SIG-M5 treated with dmso at 0.1 percent for 504 hours (cell line): Measurements from ENCODE around the gene CAPN15.
A peak's percentile ranks its signal among the peaks of the same experiment; 100 is the strongest.

Experiments
- DNase-seq: peaks from one replicate; lab custom pipeline; 2025; ENCODE audit not compliant: unreplicated experiment; lab: John Stamatoyannopoulos, UW

The CAPN15 gene

GRCh38 chr16:524274-525040, 3.1 kb upstream of the CAPN15 start:
- DNase-seq: no peak

- DNase-seq: no peak
These were observed 2.4 kb upstream of the CAPN15 start for GRCh38 chr16:525123-525519.

GRCh38 chr16:525520-526180, 1.9 kb upstream of the CAPN15 start:
- peak; percentile 60 for DNase-seq

- no peak for DNase-seq
These were observed 1.1 kb upstream of the CAPN15 start for GRCh38 chr16:526181-527014.

- peak; percentile 49 for DNase-seq
These were observed 849 bp downstream of the CAPN15 start for GRCh38 chr16:528111-529011.

- DNase-seq: peak; percentile 49
These were observed 1.6 kb downstream of the CAPN15 start for GRCh38 chr16:529012-529575.

GRCh38 chr16:530111-530817, 2.8 kb downstream of the CAPN15 start:
- DNase-seq: no peak

GRCh38 chr16:531494-532125, 4.1 kb downstream of the CAPN15 start:
- no peak for DNase-seq

GRCh38 chr16:533391-534123, 6.0 kb downstream of the CAPN15 start:
- DNase-seq: no peak

GRCh38 chr16:534135-534534, 6.6 kb downstream of the CAPN15 start:
- DNase-seq: no peak

GRCh38 chr16:534856-535445, 7.4 kb downstream of the CAPN15 start:
- DNase-seq: no peak

- peak; percentile 19 for DNase-seq
These were observed 8.2 kb downstream of the CAPN15 start for GRCh38 chr16:535446-536405.

GRCh38 chr16:536746-537145, 9.2 kb downstream of the CAPN15 start:
- no peak for DNase-seq

- no peak for DNase-seq
These were observed 10.2 kb downstream of the CAPN15 start for GRCh38 chr16:537415-538335.

GRCh38 chr16:539901-540530, 12.5 kb downstream of the CAPN15 start:
- DNase-seq: no peak
